Smooth muscle cell (in vitro differentiated cells): ENCODE data around the gene CCDC14. TPM values are rescaled to one million over a fixed set of nuclear protein-coding genes. Genes with fewer than 3 reads are reported as not detected.
"Not testable (repeated sequence)": the region's sequence is repeated elsewhere in the genome, so short reads cannot be mapped to it uniquely, and the experiment has no call there.

Source experiments
- DNase-seq: peaks from one replicate; lab custom pipeline; 2025; ENCODE audit not compliant: unreplicated experiment; lab: John Stamatoyannopoulos, UW
- H2AFZ ChIP-seq: fragments of 200-600 bp; sonication (generic); 2 replicates; pipeline ENCODE4 v1.6.0; 2016; ENCODE audit warnings: antibody characterized with exemption, low read depth, mild to moderate bottlenecking
- H3F3A ChIP-seq: fragments of 200-600 bp; sonication (generic); 2 replicates; pipeline ENCODE4 v1.6.0; 2017; ENCODE audit warnings: antibody characterized with exemption, low read depth
- H3K27ac ChIP-seq: fragments of 200-600 bp; sonication (generic); 2 replicates; pipeline ENCODE4 v1.5.1; 2016; ENCODE audit warnings: low read depth, mild to moderate bottlenecking
- H3K27me3 ChIP-seq: fragments of 200-600 bp; sonication (generic); 2 replicates; pipeline ENCODE4 v1.6.1; 2016; ENCODE audit warnings: low read depth, mild to moderate bottlenecking
- H3K36me3 ChIP-seq: fragments of 200-600 bp; sonication (generic); 2 replicates; pipeline ENCODE4 v1.5.1; 2016; ENCODE audit warnings: low read depth
- H3K4me1 ChIP-seq: fragments of 200-600 bp; sonication (generic); 2 replicates; pipeline ENCODE4 v1.5.1; 2016; ENCODE audit warnings: low read depth
- H3K4me2 ChIP-seq: fragments of 200-600 bp; sonication (generic); 2 replicates; pipeline ENCODE4 v1.6.0; 2016; ENCODE audit warnings: mild to moderate bottlenecking
- H3K4me3 ChIP-seq: fragments of 200-600 bp; sonication (generic); 2 replicates; pipeline ENCODE4 v1.5.1; 2016; ENCODE audit warnings: mild to moderate bottlenecking
- H3K79me2 ChIP-seq: fragments of 200-600 bp; sonication (generic); 2 replicates; pipeline ENCODE4 v1.6.0; 2016; ENCODE audit warnings: low read depth, mild to moderate bottlenecking
- H3K9ac ChIP-seq: fragments of 200-600 bp; sonication (generic); 2 replicates; pipeline ENCODE4 v1.6.0; 2016; ENCODE audit warnings: low read depth
- H3K9me3 ChIP-seq: fragments of 200-600 bp; sonication (generic); replicated peaks from 2 replicates; pipeline ENCODE4 v1.5.1; 2016; ENCODE audit warnings: low read depth
- H4K20me1 ChIP-seq: fragments of 200-600 bp; sonication (generic); 2 replicates; pipeline ENCODE4 v1.6.0; 2016; ENCODE audit warnings: low read depth
- WGBS: methylation state at CpG from one replicate; pipeline ENCODE4 v1.1.7; 2016; ENCODE audit warnings: low lambda C conversion rate; 5-methylcytosine and 5-hydroxymethylcytosine counted together
- polyA plus RNA-seq: library from polyadenylated mRNA; unstranded; fragments of >200 nt; fragmentation: Nextera tagmentation; extraction: Ambion mirVana; gene quantifications from 2 replicates; pipeline ENCODE4 v1.2.1, GENCODE V29; 2016
- total RNA-seq: library from RNA; depleted of rRNA; stranded (reverse); fragments of >200 nt; gene quantifications from 2 replicates; pipeline ENCODE4 v1.2.3, GENCODE V29; 2014
- TF ChIP-seq, protein P1 (sequence below): fragments of 200-600 bp; sonication (generic); IDR thresholded peaks from 2 replicates; pipeline ENCODE4 v1.5.1; 2017; ENCODE audit warnings: borderline replicate concordance, mild to moderate bottlenecking, antibody characterized with exemption; ENCODE audit not compliant: insufficient read depth, poor library complexity, severe bottlenecking

The CCDC14 gene
- total and polyA plus RNA-seq, 2 experiments from 2014 or later: 15.4 to 80.9 TPM

DNA sequence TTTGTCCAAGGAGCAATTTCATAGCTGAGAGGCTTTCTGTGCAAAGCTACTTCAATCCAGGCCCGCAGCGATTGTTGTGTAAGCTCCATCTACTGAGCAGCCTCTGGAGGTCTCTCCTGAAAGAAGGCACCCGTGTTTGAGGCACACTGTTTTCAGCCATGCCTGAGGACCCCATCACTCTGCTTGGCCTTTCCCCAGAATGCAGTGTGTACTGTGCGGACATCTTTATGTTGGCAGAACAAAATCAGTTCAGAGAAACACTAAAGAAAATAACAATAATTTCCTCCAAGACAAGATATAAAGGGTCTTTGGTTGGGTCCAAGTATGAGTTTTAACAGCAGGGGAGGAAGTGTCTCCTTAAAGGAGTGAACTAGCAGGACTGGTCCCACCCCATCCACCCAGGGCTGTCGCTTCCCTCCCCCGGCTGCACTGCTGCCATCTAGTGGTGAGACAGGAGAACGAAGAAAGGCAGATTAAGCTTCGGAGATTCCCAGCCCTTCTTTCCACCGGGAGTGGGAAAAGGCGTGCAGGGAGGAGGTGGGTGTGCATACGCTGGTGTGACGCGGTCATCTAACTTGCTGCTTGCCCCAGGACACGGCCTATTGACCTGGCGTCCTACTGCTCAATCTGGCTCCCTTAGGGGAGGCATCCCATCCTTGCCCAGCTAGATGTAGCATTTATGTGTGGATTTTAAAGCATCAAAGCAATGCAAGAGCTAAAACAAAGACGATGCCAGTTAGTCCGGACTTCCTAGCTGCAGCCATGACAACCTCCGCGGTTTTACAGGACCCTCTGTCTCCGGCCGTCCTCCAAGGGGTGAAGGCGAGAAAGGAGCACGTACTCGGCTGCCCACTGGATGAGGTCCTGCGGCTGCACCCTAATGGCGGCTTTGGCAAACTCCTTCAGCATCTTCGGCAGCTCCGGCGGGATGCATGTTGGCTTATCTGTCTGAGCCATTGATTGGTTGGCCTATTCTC, 18.8 kb upstream of the CCDC14 start:
- not testable (repeated sequence) for H3K36me3 ChIP-seq, H3K4me1 ChIP-seq, H3F3A ChIP-seq, DNase-seq, H3K9ac ChIP-seq, H4K20me1 ChIP-seq, H3K27ac ChIP-seq, H3K9me3 ChIP-seq, H3K79me2 ChIP-seq
- H2AFZ ChIP-seq: peak overlapping the region; percentile 79
- H3K4me3 ChIP-seq: peak overlapping the region; percentile 45
- H3K4me2 ChIP-seq: peak overlapping the region; percentile 86
- TF ChIP-seq, protein P1, sequence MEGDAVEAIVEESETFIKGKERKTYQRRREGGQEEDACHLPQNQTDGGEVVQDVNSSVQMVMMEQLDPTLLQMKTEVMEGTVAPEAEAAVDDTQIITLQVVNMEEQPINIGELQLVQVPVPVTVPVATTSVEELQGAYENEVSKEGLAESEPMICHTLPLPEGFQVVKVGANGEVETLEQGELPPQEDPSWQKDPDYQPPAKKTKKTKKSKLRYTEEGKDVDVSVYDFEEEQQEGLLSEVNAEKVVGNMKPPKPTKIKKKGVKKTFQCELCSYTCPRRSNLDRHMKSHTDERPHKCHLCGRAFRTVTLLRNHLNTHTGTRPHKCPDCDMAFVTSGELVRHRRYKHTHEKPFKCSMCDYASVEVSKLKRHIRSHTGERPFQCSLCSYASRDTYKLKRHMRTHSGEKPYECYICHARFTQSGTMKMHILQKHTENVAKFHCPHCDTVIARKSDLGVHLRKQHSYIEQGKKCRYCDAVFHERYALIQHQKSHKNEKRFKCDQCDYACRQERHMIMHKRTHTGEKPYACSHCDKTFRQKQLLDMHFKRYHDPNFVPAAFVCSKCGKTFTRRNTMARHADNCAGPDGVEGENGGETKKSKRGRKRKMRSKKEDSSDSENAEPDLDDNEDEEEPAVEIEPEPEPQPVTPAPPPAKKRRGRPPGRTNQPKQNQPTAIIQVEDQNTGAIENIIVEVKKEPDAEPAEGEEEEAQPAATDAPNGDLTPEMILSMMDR: peak; percentile 72
- H3K27me3 ChIP-seq: peaks cover 25% of the 10 kb centered on the region
- 23% methylated on average over 27 of the region's 29 CpGs for WGBS

DNA sequence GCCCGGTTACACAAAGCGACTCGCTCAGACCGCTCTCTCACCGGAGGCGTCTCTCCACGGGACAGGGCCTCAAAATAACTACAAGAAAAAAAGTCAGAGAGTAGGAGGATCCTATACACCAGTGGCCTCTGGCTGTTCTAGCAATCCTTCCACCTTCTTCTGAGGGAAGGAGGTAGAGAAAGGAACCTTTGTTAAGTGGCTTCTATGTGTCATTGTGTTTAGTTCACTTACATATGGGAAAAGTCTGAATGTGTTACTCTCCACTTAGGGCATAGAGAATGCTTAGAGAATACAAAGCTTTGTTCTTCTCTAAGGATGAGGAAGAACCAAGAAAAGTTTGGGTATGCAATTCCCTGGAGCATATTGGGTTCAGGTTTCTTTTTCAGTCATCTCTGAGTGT, 15.9 kb upstream of the CCDC14 start:
- not testable (repeated sequence) for H3K36me3 ChIP-seq, H3F3A ChIP-seq, H3K4me3 ChIP-seq, H2AFZ ChIP-seq, H3K9ac ChIP-seq, H3K4me1 ChIP-seq, DNase-seq, H3K79me2 ChIP-seq, H3K4me2 ChIP-seq, H3K9me3 ChIP-seq, H3K27ac ChIP-seq, H4K20me1 ChIP-seq
- WGBS: 76% methylated on average over 7 of the region's 7 CpGs
- peaks cover 15% of the 10 kb centered on the region for H3K27me3 ChIP-seq

DNA sequence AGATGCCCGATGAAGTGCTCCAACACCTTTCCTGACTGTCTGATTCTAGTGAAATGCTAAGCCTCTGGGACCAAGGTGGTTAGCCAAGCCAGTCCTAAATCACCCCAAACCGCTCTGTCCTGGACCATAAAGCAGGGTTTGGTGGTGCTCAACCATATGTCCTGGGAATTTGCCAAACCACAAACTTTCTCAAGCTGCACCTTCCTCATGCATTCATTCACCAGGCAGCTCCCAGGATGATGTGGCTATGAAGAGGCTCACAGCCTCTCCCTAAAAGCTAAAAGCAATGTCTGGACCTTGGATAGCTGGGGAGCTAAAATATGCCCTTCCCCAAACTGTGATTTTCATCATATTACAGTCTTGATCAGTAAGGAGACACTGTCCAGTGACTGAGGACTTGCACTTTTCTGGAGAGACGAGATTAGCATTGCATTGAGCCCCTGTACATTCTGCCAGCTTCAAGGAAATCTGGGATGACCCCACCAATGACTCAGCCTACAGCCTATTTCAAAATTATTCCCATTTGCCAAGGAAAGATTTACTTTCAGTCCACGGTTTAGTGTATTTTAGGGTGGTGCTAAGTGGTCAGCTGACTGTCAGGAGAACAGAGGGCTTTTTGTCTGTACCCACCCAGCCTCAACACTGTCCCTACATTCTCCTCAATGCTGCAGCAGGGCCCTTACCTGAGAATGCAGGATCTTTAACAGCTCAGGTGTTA, 15.3 kb upstream of the CCDC14 start:
- WGBS: 60% methylated on average over 4 of the region's 4 CpGs
- H3K27ac ChIP-seq, H3K4me3 ChIP-seq, H3K4me1 ChIP-seq, H3K9me3 ChIP-seq, H3K27me3 ChIP-seq, H3K9ac ChIP-seq, H3K79me2 ChIP-seq, DNase-seq, H2AFZ ChIP-seq, H3K36me3 ChIP-seq, H4K20me1 ChIP-seq, H3K4me2 ChIP-seq, H3F3A ChIP-seq: not testable (repeated sequence)

DNA sequence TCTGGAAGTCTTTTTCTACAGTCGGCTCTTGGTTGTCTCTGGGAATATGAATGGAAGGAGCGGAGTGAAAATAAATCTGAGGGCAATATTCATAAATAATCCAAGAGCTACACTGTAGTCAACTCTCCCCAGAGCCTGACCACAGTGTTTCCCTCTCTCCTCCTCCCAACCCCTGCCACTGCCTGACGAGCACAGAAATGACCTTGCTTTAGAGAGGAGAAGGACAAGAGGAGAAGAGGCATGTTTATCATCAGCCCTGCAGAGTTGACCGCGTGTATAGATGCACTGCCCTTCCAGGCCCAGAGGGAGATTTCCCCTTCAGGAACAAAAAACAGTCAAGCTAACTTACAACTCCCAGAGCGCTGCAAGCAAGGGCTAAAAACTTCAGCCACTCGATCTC, 14.0 kb upstream of the CCDC14 start:
- not testable (repeated sequence) for H3K4me2 ChIP-seq, H3K9me3 ChIP-seq, H3K27me3 ChIP-seq, H3K9ac ChIP-seq, H2AFZ ChIP-seq, DNase-seq, H3K79me2 ChIP-seq, H3K4me3 ChIP-seq, H3F3A ChIP-seq, H3K4me1 ChIP-seq, H3K27ac ChIP-seq, H4K20me1 ChIP-seq, H3K36me3 ChIP-seq
- 71% methylated on average over 5 of the region's 7 CpGs for WGBS

DNA sequence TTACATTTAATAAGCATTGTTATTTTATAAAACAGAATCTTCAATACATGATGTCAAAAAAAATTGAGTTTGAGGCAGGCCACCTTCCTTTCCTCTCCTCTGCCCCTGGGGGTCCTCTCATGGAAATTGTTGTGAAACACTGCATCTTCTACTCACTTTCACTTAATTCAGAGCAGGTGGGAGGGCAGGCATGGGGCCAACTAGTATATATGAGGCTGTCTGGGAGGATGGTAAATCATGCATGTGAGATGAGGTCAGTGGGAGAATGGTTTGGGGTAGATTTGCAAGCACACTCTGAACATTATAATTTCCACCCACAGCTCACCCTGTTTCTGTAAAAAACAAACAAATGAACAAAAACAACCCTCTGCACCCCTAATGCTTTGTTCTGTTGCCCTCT, 10.4 kb upstream of the CCDC14 start:
- Histone ChIP-seq H3K27ac (no peak overlapping the region), H3K9me3 (no peaks in the 10 kb centered on the region), H4K20me1 (no peaks in the 10 kb centered on the region), H3K79me2 (no peaks in the 10 kb centered on the region), H3F3A (no peaks in the 10 kb centered on the region), H3K27me3 (peaks cover 29% of the 10 kb centered on the region), H3K4me2 (no peak overlapping the region), H3K4me3 (no peak overlapping the region), H3K4me1 (no peaks in the 10 kb centered on the region), H3K9ac (no peak overlapping the region), H2AFZ (no peak overlapping the region), H3K36me3 (no peaks in the 10 kb centered on the region)
- TF ChIP-seq, protein P1: no peak
- no peak for DNase-seq

DNA sequence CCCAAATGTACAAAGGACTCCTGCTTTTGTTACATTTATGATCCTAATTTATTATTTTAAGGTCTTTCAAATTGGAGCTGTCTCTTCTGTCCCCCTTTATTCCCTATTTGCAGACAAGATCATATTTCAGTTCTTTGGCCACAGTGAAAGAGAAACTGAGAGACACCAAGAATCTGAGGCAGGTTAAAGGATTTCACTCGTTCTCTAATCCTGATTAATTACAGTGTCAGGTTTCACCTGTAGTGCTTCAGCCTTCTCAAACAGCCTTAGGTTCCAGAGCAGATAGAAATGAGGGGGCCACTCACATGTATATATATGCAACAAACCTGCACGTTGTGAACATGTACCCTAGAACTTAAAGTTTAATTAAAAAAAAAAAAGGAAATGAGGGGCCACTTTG, 6.2 kb upstream of the CCDC14 start:
- not testable (repeated sequence) for H3K4me2 ChIP-seq, H2AFZ ChIP-seq, H3F3A ChIP-seq, H3K36me3 ChIP-seq, H3K79me2 ChIP-seq, H4K20me1 ChIP-seq, H3K9me3 ChIP-seq, H3K4me3 ChIP-seq, DNase-seq, H3K4me1 ChIP-seq, H3K9ac ChIP-seq, H3K27ac ChIP-seq
- H3K27me3 ChIP-seq: peaks cover 29% of the 10 kb centered on the region
- WGBS: 44% methylated on average over 2 of the region's 2 CpGs

DNA sequence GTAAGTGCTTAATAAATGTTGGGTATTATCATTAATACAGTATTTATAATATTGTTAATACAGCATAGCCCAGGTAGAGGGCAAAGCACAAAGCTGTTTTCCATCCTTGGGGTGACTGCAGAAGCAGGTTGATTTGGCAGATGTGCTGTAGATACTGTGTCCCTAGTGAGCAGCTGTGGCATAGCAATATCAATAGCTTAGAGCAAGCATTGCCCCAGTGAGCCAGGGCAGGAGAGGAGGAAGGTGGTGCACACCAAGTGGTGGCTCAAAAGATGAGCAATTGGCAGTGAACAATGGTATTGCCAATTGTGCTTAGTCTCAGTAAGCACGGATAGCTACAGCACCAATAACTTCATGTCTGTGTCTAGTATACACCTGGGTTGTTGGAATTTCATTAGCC, 5.8 kb upstream of the CCDC14 start:
- H3K79me2 ChIP-seq, H4K20me1 ChIP-seq, H3K4me3 ChIP-seq, H3K4me1 ChIP-seq, H3K36me3 ChIP-seq, H3K4me2 ChIP-seq, H2AFZ ChIP-seq, H3K27ac ChIP-seq, DNase-seq, H3F3A ChIP-seq, H3K9ac ChIP-seq, H3K9me3 ChIP-seq: not testable (repeated sequence)
- WGBS: 67% methylated on average over 1 of the region's 1 CpG
- peaks cover 29% of the 10 kb centered on the region for H3K27me3 ChIP-seq
